T-helper 2 cell treated with Interferon-gamma antibody and Interleukin-4, amounts not matched to agents 100 ng/mL and 5 ng/mL, for 36 hours (primary cell): ENCODE results near the gene GIPC3. TPM values are rescaled to one million over a fixed set of nuclear protein-coding genes. Genes with fewer than 3 reads are reported as not detected.
"Not testable (repeated sequence)": the region's sequence is repeated elsewhere in the genome, so short reads cannot be mapped to it uniquely, and the experiment has no call there.

Experiments
- intact Hi-C: fragments of 100-400 bp; cut with micrococcal nuclease; formaldehyde crosslinking; loops from one replicate; pipeline ENCODE4 v1.15.1; 2023
- total RNA-seq: library from RNA; stranded (reverse); gene quantifications from 2 replicates; pipeline ENCODE4 v1.2.3, GENCODE V29; 2022

Gene GIPC3
- total RNA-seq, 1 donor from 2014 or later, result 0.41 TPM

GRCh38 chr19:3575949-3576673 lies 9.2 kb upstream of the GIPC3 start:
- intact Hi-C loops, result loop anchor here (10.0 kb wide), 1 partner anchor 489 kb away; the partner anchor contains the start of gene ZBTB7A

DNA sequence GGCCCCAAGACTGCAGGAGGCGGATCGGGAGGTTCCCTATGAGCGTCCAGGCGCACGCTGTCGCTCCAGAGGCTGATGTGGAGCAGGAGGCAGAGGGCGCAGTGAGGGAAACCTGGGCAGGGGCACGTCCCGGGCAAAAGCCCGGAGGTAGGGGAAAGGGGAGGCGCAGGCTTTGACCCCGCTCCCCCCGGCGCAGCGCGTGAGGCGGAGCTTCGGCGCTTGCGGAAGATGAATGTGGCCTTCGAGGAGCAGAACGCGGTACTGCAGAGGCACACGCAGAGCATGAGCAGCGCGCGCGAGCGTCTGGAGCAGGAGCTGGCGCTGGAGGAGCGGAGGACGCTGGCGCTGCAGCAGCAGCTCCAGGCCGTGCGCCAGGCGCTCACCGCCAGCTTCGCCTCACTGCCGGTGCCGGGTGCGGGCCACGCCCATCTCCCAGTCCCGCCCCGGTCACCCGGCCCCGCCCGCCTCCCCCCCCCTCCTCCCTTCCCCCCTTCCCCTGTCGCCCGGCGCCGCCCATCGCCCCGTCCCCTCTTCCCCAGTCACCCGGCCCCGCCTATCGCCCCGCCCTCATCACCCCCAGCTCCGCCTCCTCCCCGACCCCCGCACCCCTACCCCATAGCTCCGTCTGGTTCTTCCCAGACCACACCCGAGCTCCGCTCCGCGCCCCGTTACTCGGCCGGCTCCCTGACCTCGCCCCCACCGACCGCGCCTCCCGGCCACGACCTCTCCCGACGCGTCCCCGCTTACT lies 8.4 kb upstream of the GIPC3 start:
- intact Hi-C loops, result loop anchor here (10.0 kb wide), 1 partner anchor 488 kb away; the partner anchor contains the start of gene ZBTB7A

GRCh38 chr19:3577723-3578344 lies 7.4 kb upstream of the GIPC3 start:
- intact Hi-C loops, result loop anchor here (10.0 kb wide), 1 partner anchor 487 kb away; the partner anchor contains the start of gene ZBTB7A

DNA sequence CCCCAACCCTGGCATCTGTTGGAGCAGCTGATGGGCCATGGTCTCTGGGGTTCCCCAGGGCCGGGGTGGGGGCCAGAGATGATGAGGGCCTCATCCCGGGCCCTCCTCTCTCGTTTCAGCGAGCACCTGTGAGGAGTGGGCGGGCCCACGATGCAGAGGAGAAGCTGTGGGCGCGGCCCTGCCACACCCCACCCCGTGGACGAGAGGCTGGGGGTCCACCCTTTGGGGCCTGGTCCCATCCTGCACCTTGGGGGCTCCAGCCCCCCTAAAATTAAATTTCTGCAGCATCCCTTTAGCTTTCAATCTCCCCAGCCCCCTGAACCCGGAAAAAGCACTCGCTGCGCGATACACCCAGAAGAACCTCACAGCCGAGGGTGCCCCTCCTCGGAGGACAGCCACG lies 6.9 kb upstream of the GIPC3 start:
- intact Hi-C loops, result loop anchor here (10.0 kb wide), 1 partner anchor 486 kb away; the partner anchor contains the start of gene ZBTB7A

DNA sequence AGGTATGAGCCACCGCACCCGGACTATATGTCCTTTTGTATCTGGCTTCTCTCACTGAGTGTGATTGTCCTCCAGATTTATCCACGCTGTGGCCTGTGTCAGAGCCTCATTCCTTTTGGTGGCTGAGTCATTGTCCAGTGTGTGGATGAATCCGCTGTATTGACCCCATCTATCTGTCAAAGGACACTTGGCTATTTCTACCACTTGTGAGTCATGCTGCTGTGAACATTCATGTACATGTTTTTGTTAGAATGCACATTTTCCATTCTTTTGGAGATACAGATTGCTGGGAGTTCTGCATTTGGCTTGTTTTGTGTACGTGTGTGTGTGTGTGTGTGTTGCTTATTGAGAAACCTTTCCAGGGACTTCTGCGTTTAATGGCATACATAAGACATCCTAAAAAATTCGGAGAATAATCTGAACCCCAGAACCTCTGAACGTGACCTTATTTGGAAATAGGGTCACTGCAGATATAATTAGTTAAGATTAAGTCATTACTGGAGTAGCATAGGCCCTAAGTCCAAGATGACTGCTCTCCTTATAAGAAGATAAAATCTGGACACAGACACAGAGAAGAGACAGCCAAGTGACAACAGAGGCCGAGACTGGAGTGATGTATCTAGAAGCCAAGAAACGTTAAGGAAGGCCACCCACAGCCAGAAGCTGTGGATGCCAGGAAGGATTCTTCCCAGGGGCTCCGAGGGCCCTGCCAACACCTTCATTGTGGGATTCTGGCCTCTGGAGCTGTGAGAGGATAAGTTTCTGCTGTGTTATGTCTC lies 4.9 kb upstream of the GIPC3 start:
- intact Hi-C loops, result no loop called here

DNA sequence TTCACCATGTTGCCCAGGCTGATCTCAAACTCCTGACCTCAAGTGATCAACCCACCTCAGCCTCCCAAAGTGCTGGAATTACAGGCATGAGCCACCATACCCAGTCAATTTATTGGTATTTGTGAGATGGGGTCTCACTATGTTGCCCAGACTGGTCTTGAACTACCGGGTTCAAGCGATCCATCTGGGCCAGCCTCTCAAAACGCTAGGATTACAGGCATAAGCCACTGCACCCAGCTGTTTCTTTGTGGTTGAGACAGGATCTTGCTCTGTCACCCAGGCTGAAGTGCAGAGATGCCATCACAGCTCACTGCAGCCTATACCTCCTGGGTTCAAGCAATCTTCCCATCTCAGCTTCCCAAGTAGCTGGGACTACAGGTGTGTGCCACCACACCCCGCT lies 3.5 kb upstream of the GIPC3 start:
- intact Hi-C loops, result not testable (repeated sequence)

GRCh38 chr19:3584036-3584802 lies 1.1 kb upstream of the GIPC3 start:
- intact Hi-C loops, result not testable (repeated sequence)

DNA sequence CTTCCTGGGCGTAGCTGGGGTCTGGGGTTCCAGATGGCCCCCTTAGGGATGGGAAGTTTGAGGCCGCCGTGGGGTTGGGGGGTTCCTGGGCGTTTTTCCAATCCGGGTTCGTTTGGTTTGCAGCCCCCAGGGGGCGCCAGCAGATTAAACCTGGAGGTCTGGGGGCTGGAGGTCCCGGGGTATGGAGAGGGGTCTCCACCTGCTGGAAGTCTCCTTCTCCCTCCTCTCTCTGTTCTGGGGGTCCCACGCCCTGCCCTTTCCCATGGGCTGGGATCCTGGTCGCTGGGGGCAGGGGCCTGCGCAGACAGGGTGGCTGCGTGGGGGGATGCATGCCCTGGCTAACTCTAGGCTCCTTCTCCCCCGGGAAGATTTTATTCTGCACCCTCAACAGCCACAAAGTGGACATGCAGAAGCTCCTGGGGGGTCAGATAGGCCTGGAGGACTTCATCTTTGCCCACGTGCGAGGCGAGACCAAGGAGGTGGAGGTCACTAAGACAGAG lies 899 bp downstream of the GIPC3 start:
- intact Hi-C loops, result no loop called here

- intact Hi-C loops, result no loop called here
Measured at GRCh38 chr19:3586707-3587346, 1.5 kb downstream of the GIPC3 start.

DNA sequence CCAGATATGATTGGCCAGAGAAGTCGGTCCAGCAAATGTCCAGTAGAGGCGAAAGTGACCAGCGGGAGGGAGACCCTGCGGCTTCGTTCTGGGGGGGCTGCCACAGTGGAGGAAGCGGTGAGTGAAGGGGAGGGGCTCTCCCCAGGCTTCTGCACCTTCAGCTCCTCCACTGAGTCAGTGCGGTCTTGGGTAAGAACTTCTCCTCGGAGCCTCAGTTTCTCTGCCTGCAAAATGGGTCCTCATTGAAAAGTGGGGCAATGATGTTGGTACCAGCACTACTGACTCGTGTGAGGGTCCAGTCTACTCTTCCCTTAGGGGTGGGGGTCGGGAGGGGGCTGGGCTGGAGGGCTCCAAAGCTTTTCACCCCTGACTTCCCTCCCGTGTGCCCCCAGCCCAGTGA lies 4.2 kb downstream of the GIPC3 start:
- intact Hi-C loops, result no loop called here

DNA sequence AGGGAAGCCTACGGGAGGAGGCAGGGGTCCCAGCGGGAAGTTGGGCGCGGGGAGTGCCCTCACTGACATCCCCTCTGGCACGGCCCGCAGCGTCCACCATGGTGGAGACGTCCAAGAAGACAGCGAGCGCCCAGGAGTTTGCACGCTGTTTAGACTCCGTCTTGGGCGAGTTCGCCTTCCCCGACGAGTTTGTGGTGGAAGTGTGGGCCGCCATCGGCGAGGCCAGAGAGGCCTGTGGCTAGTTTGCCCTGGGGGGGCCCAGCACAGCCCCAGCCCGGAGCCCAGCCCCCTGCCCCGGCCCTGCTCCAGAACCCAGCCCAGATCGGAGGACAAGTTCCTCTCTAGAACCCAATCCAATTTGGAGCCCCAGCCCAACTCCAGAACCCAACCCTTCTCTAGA lies 4.7 kb downstream of the GIPC3 start:
- intact Hi-C loops, result no loop called here

- intact Hi-C loops, result no loop called here
Measured at GRCh38 chr19:3590991-3591659, 5.8 kb downstream of the GIPC3 start.

- intact Hi-C loops, result no loop called here
Measured at GRCh38 chr19:3591876-3592613, 6.8 kb downstream of the GIPC3 start.

DNA sequence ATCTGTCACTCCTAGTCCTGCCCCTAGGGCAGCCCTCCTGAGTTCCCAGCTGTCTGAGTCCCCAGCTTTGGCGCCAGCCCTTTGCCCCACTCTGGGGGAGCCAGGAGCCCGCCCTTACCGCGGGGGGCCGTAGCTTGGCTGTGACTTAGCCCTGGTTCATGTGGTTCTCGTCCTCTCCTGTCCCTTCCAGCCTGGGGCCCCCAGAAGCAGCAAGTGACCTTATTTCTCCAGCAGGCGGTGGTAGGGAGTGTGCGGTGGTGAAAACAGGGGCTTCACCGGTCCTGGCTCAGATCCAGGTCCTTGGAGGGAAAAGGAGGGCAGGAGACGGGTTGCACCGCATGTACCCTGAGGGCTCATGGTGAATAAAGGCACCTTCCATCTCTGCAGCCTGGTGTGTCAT lies 7.9 kb downstream of the GIPC3 start:
- intact Hi-C loops, result no loop called here

DNA sequence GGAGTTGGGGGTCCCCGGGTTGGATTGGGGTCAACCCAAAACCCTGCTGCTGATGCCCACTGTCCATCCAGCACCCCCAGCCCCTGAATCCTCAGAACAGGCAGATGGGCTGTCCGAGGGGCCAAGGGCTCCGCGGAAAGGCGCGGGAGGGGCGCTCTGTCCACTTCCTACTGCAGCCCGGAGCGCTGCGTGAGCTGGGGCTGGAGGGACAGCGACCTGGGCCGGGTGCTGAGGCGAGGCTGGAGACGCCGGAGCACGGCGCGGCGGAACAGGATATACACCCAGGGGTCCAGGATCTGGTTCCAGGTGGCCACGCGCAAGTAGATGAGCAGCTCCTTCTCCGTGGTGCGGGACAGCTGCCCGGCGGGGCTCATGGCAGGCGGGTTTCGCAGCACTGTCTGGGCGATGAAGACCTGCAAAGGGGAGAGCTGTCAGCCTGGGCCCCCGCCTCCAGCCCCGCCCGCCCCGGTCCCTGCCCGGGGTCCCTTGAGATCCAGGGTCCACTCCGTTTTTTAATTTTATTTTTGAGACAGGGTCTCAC lies 10.3 kb downstream of the GIPC3 start:
- intact Hi-C loops, result no loop called here

DNA sequence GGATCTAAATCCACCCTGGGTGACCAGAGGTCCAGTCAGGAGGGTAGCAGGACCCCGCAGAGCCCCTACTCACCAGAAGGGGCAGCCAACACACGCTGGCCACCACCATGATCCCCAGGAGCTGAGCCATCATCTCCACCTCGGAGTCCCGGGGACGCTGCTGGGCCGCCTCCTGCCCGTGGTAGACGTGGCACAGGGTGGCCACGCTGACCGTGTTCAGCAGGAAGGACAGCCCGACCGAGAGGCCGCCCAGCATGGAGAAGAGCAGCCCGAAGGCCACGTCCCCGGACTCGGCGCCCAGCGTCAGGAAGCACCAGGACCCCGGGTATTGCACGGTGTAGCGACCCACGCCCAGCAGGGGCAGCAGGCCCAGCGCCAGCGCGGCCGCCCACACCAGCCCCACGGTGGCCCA lies 14.5 kb downstream of the GIPC3 start:
- intact Hi-C loops, result no loop called here

GRCh38 chr19:3601021-3601420 lies 15.7 kb downstream of the GIPC3 start:
- intact Hi-C loops, result no loop called here

DNA sequence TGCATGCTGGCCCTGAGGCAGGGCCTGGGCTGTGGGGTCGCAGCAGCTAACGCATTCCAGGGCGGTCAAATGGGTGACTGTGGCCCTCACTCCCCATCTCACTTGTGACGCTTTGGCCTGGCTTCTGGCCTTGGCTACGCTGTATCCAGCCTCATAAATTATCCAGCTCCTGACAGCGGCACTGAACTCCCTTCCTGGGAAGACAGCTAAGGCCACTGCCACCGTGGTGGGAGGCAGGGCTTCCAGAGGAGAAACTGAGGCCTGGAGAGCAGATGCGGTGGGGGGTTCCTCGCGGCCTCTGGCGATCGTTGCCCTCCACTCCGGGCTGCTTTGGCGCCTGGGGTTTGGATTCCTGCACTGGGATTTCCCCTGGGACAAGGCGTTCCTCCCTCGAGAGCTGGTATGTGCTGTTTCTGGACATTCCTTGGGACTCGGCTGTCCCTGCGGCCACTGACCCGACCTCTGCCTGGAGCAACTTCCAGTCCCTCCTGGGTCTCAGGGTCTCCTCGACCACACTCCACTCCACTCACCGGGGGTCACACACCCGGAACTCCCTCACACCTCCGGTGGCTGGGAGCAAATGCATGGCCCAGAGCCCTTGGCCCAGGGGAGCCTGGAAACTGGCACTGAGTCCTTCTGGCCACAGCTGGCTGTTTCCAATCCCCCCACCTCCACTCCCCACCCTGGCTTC lies 18.0 kb downstream of the GIPC3 start:
- intact Hi-C loops, result no loop called here
